Fibroblast of the aortic adventitia (primary cell): ENCODE measurements around the gene MLX. TPM values are rescaled to one million over a fixed set of nuclear protein-coding genes. Genes with fewer than 3 reads are reported as not detected.
"Not testable (repeated sequence)": the region's sequence is repeated elsewhere in the genome, so short reads cannot be mapped to it uniquely, and the experiment has no call there.

Experiments used
- DNase-seq: peaks from one replicate; pipeline ENCODE4 v3.0.0-alpha.2; 2010; ENCODE audit warnings: low read depth
- H3K4me3 ChIP-seq: 2 replicates; pipeline ENCODE4 v1.5.1; 2011; ENCODE audit warnings: low read depth, mild to moderate bottlenecking, control low read depth, low read length, moderate library complexity
- CTCF ChIP-seq: IDR thresholded peaks from 2 replicates; pipeline ENCODE4 v1.5.1; 2011; ENCODE audit warnings: mild to moderate bottlenecking, low read length, control low read depth, inconsistent platforms; ENCODE audit not compliant: insufficient read depth
- total RNA-seq: library from RNA; depleted of rRNA; stranded (reverse); fragments of >200 nt; gene quantifications from 2 replicates; pipeline ENCODE4 v1.2.3, GENCODE V29; 2012; ENCODE audit warnings: low replicate concordance

MLX gene
- total RNA-seq, 1 donor = 41.8 TPM

- no peak for DNase-seq
Observed at GRCh38 chr17:42543190-42544079, 23.5 kb upstream of the MLX start.

DNA sequence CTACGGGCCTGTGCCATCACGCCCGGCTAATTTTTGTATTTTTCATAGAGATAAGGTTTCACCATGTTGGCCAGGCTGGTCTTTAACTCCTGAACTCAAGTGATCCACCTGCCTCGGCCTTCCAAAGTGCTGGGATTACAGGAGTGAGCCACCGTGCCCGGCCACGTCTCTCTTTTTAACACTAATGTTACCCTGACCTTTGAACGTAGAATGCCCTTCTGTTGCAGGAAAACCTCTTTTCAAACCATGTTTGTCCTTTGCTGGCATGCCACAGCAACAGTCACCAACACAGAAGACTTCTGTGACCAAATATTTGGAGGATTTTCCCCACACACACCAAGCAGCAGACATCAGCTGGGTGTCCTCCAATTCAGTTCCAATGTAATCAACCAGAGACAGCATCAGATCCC, 22.0 kb upstream of the MLX start:
- no peak for TF ChIP-seq CTCF
- DNase-seq = no peak
- no peak overlapping the region for H3K4me3 ChIP-seq

More at GRCh38 chr17:42543190-42544079, 23.5 kb upstream of the MLX start:
- no peak for TF ChIP-seq CTCF
- H3K4me3 ChIP-seq = no peak overlapping the region

GRCh38 chr17:42545755-42546505, 21.0 kb upstream of the MLX start:
- not testable (repeated sequence) for DNase-seq, H3K4me3 ChIP-seq

DNA sequence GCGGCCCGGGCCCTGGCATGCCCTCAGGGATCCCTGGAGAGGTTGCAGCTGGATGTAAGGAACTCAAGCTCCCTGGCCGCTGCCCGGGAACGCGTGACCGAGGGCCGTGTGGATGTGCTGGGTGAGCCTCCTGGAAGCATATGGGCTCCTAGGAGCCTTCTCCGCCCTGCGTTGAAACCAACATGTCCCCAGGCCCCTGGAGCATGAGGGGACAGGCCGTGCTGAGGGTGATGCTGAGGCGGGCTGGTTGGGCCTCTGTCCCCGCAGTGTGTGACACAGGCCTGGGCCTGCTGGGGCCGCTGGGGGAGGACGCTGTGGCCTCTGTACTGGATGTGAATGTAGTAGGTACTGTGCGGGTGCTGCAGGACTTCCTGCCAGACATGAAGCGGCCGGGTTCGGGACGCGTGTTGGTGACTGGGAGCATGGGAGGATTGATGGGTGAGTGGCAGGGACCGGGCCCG, 19.9 kb upstream of the MLX start:
- TF ChIP-seq CTCF = no peak
- no peak overlapping the region for H3K4me3 ChIP-seq
- DNase-seq = no peak

DNA sequence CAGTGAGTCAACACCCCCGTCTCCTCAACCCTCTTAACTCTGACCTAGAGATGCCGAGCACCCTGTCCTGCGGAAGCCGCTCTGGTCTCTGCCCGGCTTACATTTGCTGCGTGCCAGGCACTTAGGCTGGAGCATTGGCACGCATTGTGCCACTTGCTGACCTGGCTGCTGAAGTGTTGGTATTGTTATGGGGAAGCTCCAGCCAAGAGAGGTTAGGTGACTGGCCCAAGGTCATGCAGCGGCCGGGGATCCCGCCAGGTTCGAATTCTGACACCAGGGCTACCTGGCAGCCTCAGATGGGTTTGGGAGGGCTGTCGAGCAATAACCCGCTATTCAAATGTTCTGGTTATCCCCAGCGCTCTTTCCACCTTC, 19.2 kb upstream of the MLX start:
- TF ChIP-seq CTCF = no peak
- no peak overlapping the region for H3K4me3 ChIP-seq
- no peak for DNase-seq

- no peak overlapping the region for H3K4me3 ChIP-seq
- no peak for DNase-seq
- no peak for TF ChIP-seq CTCF
Observed at GRCh38 chr17:42548070-42548837, 18.6 kb upstream of the MLX start.
